Nephron progenitor cell (in vitro differentiated cells): Measurements from ENCODE around the gene SARM1.

ENCODE experiments used
- DNase-seq: peaks from one replicate; pipeline ENCODE4 v3.0.0; 2021
- H3K27ac Mint-ChIP-seq: 2 replicates; pipeline ENCODE4 v1.8.0; 2021; ENCODE audit warnings: mild to moderate bottlenecking, moderate library complexity, mixed read lengths
- H3K27me3 Mint-ChIP-seq: 2 replicates; pipeline ENCODE4 v1.8.0; 2021; ENCODE audit warnings: mild to moderate bottlenecking, low read depth, mixed read lengths; ENCODE audit not compliant: poor library complexity
- H3K36me3 Mint-ChIP-seq: 2 replicates; pipeline ENCODE4 v1.8.0; 2021; ENCODE audit warnings: low read depth, mixed read lengths
- H3K4me1 Mint-ChIP-seq: 2 replicates; pipeline ENCODE4 v1.8.0; 2021; ENCODE audit warnings: mixed read lengths
- H3K4me3 Mint-ChIP-seq: 2 replicates; pipeline ENCODE4 v1.8.0; 2021; ENCODE audit warnings: mild to moderate bottlenecking, moderate library complexity, mixed read lengths
- H3K9me3 Mint-ChIP-seq: 2 replicates; pipeline ENCODE4 v1.8.0; 2021; ENCODE audit warnings: mild to moderate bottlenecking, moderate library complexity, mixed read lengths
- CTCF ChIP-seq: fragments of 200-600 bp; sonication (generic); IDR thresholded peaks from 2 replicates; pipeline ENCODE4 v1.5.0; 2021; ENCODE audit warnings: antibody characterized with exemption

The SARM1 gene

DNA sequence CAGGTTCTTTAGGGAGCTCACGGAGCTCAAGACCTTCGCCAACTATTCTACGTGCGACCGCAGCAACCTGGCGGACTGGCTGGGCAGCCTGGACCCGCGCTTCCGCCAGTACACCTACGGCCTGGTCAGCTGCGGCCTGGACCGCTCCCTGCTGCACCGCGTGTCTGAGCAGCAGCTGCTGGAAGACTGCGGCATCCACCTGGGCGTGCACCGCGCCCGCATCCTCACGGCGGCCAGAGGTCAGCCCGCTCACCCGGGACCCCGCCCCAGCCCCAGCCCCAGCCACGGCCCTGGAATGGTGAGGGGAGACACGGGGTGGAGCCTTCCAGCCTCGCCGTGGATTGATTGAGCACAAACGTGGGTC, 13.5 kb downstream of the SARM1 start:
- no peak for TF ChIP-seq CTCF
- Mint-ChIP-seq H3K27ac (no peak overlapping the region), H3K4me1 (peaks cover 7% of the 10 kb centered on the region), H3K4me3 (peak overlapping the region; percentile 75), H3K27me3 (peaks cover 81% of the 10 kb centered on the region), H3K36me3 (peaks cover 16% of the 10 kb centered on the region), H3K9me3 (no peaks in the 10 kb centered on the region)
- no peak for DNase-seq

DNA sequence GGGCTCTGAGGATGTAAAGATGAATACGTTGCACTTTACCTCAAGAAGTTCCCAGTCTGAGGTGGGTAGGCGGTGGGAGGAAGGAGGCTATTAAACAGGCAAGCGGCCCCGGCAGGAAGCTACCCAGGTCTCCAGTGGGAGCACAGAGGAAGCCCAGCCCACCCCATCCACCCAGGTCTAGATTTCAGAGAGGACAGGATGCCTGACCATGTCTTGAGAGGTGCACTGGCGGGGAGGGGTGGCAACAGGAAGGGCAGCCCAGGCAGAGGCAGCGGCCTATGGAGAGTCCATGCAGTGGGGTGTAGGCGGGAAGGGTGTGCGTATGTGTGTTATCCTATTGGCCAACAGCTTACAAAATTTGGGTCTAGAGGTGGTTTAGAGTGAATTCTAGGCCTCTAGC, 13.9 kb downstream of the SARM1 start:
- Mint-ChIP-seq H3K4me1 (peaks cover 7% of the 10 kb centered on the region), H3K27ac (no peak overlapping the region), H3K9me3 (no peaks in the 10 kb centered on the region), H3K27me3 (peaks cover 77% of the 10 kb centered on the region), H3K36me3 (peaks cover 16% of the 10 kb centered on the region), H3K4me3 (peak overlapping the region; percentile 30)
- DNase-seq, result no peak
- no peak for TF ChIP-seq CTCF

GRCh38 chr17:28386391-28386790, 14.9 kb downstream of the SARM1 start:
- Mint-ChIP-seq H3K27me3 (peaks cover 71% of the 10 kb centered on the region), H3K9me3 (no peaks in the 10 kb centered on the region), H3K36me3 (peaks cover 25% of the 10 kb centered on the region), H3K4me1 (peaks cover 7% of the 10 kb centered on the region), H3K27ac (no peak overlapping the region), H3K4me3 (no peak overlapping the region)
- no peak for DNase-seq
- TF ChIP-seq CTCF, result no peak

DNA sequence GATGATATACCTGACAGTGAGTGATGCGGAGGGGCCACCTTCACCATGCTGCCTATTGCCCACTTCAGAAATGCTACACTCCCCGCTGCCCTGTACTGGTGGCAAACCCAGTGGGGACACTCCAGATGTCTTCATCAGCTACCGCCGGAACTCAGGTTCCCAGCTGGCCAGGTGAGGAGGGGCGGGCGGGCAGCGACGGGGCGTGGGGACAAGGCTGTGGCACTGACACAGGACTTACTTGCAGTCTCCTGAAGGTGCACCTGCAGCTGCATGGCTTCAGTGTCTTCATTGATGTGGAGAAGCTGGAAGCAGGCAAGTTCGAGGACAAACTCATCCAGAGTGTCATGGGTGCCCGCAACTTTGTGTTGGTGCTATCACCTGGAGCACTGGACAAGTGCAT, 16.6 kb downstream of the SARM1 start:
- H3K4me1 Mint-ChIP-seq, result peaks cover 7% of the 10 kb centered on the region
- TF ChIP-seq CTCF, result no peak
- H3K27ac Mint-ChIP-seq, result no peak overlapping the region
- H3K27me3 Mint-ChIP-seq, result peaks cover 53% of the 10 kb centered on the region
- peaks cover 28% of the 10 kb centered on the region for H3K36me3 Mint-ChIP-seq
- no peak for DNase-seq
- no peak overlapping the region for H3K4me3 Mint-ChIP-seq
- no peaks in the 10 kb centered on the region for H3K9me3 Mint-ChIP-seq

DNA sequence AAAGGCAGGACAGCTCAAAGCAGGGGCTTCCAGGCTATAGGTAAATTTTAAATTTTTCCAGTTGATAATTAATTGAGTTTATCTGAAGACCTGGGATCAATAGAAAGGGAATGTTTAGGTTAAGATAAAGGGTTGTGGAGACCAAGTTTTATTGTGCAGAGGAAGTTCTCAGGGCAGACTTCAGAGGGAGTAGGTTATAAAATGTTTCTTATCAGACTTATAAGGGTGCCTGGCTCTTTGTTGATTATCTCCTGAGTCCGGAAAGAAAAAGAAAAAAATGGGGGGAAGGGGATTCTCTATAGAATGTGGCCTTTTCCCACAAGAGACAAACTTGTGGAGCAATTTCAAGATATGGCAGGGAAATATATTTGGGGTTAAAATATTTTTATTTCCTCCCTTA, 18.6 kb downstream of the SARM1 start:
- DNase-seq, result no peak
- H3K4me3 Mint-ChIP-seq, result no peak overlapping the region
- peaks cover 33% of the 10 kb centered on the region for H3K27me3 Mint-ChIP-seq
- H3K9me3 Mint-ChIP-seq, result no peaks in the 10 kb centered on the region
- peaks cover 12% of the 10 kb centered on the region for H3K4me1 Mint-ChIP-seq
- H3K27ac Mint-ChIP-seq, result peak overlapping the region; percentile 17
- peaks cover 28% of the 10 kb centered on the region for H3K36me3 Mint-ChIP-seq
- TF ChIP-seq CTCF, result no peak

- TF ChIP-seq CTCF, result no peak
- DNase-seq, result no peak
- no peaks in the 10 kb centered on the region for H3K9me3 Mint-ChIP-seq
- H3K4me3 Mint-ChIP-seq, result no peak overlapping the region
- peaks cover 24% of the 10 kb centered on the region for H3K36me3 Mint-ChIP-seq
- H3K27ac Mint-ChIP-seq, result no peak overlapping the region
- H3K4me1 Mint-ChIP-seq, result peaks cover 16% of the 10 kb centered on the region
- H3K27me3 Mint-ChIP-seq, result peaks cover 29% of the 10 kb centered on the region
Observed at GRCh38 chr17:28390563-28390962, 19.1 kb downstream of the SARM1 start.
